Ascending aorta (tissue), 2 donors: ENCODE measurements around the gene CAV2. TPM values are rescaled to one million over a fixed set of nuclear protein-coding genes. Genes with fewer than 3 reads are reported as not detected.

Source experiments
- DNase-seq, 2 donors: peaks; one replicate each; pipeline ENCODE4 v3.0.0-alpha.2; 2019; ENCODE audit warnings: low spot score in 2 of 2
- H3K27ac ChIP-seq, 2 donors: fragments of 200-600 bp; sonication (generic); one replicate each; pipeline ENCODE4 v1.5.1; 2016 to 2017; ENCODE audit warnings: mild to moderate bottlenecking in 1 of 2
- H3K27me3 ChIP-seq: fragments of 200-600 bp; sonication (generic); one replicate; pipeline ENCODE4 v1.5.1; 2017
- H3K36me3 ChIP-seq, 2 donors: fragments of 200-600 bp; sonication (generic); one replicate each; pipeline ENCODE4 v1.5.1; 2016
- H3K4me1 ChIP-seq, 2 donors: fragments of 200-600 bp; sonication (generic); one replicate each; pipeline ENCODE4 v1.5.1; 2016 to 2017; ENCODE audit warnings: mild to moderate bottlenecking in 1 of 2
- H3K4me3 ChIP-seq, 2 donors: fragments of 200-600 bp; sonication (generic); one replicate each; pipeline ENCODE4 v1.5.1; 2016 to 2017; ENCODE audit warnings: mild to moderate bottlenecking in 1 of 2
- H3K9me3 ChIP-seq, 2 donors: fragments of 200-600 bp; sonication (generic); one replicate each; pipeline ENCODE4 v1.5.1; 2016
- intact Hi-C: fragments of 100-400 bp; cut with DNase I; formaldehyde crosslinking; loops from one replicate; pipeline ENCODE4 v1.15.1; 2023
- total RNA-seq: library from RNA; depleted of rRNA; stranded (reverse); fragments of >200 nt; gene quantifications from one replicate; pipeline ENCODE4 v1.1.0, GENCODE V29; 2016
- TF ChIP-seq, protein P1 (sequence below), 3 experiments: fragments of 200-600 bp in 2 of 3; fragments of 450-650 bp in 1 of 3; sonication (generic) in 2 of 3; IDR thresholded peaks; one replicate each; pipeline ENCODE4 v1.5.1; 2016 to 2019; ENCODE audit warnings: antibody characterized with exemption in 3 of 3, mild to moderate bottlenecking in 1 of 3, moderate library complexity in 1 of 3

The CAV2 gene
- total RNA-seq, 1 donor from 2014 or later: 92.6 TPM

DNA sequence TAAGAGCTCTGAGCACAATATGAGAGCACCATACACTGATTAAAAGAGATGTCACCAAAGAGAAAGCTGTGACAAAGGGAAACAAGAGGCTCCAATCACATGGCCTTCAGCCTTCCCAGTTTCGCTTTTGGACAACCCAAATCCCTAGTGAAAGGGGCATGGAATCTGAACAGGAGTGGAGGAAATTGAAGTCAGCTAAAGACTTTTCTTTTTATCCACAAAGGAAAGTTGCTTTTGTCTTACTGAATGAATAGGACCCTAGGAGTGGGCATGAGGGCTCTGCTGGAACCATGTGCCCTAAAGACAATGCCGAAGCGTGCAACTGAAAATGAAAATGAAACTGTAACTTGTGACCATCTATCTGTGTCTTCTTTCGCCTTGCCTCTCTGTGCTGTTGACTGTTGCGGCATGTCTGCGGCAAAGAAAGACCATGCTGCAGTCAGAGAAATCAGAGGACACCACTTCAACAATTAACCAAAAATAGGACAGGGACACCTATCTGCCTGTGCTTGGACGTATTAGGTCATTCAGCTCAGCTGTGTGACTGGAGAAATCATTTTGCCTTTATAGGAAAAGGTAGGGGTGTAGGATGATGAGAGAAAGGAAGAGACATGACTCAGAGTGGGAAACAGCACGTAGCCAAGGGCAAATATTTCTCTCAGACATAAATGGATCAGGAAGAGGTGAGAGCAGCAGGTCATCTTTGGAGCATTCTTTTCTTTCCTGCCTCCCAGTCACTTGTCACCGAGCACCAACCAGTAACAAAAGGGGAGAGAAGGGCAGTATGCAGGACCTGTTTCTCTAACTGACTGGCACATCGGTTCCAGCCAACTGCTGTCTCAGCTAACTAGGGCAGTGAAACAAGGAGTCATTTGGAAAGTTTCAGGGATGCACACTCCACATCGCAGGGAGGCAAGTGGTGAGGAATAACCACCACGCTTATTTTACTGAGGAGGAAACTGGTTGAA, 12.3 kb downstream of the CAV2 start:
- H3K27me3 ChIP-seq: no peaks in the 10 kb centered on the region
- peak overlapping the region; percentile 73 to 78 for H3K27ac ChIP-seq
- TF ChIP-seq, protein P1, sequence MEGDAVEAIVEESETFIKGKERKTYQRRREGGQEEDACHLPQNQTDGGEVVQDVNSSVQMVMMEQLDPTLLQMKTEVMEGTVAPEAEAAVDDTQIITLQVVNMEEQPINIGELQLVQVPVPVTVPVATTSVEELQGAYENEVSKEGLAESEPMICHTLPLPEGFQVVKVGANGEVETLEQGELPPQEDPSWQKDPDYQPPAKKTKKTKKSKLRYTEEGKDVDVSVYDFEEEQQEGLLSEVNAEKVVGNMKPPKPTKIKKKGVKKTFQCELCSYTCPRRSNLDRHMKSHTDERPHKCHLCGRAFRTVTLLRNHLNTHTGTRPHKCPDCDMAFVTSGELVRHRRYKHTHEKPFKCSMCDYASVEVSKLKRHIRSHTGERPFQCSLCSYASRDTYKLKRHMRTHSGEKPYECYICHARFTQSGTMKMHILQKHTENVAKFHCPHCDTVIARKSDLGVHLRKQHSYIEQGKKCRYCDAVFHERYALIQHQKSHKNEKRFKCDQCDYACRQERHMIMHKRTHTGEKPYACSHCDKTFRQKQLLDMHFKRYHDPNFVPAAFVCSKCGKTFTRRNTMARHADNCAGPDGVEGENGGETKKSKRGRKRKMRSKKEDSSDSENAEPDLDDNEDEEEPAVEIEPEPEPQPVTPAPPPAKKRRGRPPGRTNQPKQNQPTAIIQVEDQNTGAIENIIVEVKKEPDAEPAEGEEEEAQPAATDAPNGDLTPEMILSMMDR (IDR thresholded peaks at IDR 0.05): no peak
- peak in 1 of 2 donors; percentile 70 for DNase-seq
- peaks cover 7 to 16% of the 10 kb centered on the region in 2 donors for H3K36me3 ChIP-seq
- peak overlapping the region; percentile 49 to 61 for H3K4me3 ChIP-seq
- no peaks in the 10 kb centered on the region for H3K9me3 ChIP-seq
- intact Hi-C loops: no loop called here
- peaks cover 0 to 14% of the 10 kb centered on the region in 2 donors for H3K4me1 ChIP-seq

DNA sequence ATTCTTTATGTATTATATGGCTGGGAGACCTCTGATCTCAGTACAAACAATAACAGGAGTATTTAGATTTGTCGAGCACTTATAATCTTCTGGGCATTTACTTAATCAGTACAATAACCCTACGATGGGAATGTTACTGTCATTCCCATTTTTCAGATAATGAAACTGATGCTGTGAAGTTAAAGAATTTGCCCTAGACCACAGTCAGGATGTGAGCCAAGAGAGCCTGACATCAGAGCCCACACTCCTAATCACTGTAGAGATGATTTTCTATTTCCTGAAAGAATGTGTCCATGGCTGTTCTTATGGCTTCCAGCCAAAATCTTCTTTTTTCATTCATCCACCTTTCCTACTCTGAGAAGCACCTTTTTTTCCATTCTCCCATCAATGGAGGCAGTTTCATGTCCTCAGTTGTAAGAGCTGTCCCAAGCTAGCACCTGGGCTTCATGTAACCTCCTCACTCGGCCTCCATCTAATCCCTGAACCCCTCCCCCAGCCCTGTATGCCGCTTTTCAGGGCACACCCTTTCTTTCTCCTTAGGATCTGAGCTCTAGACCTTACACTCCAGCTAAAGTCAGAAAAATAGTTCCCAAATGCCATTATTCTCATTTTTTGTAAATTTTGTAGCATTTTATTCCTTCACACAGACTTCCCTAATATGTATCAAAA, 13.1 kb downstream of the CAV2 start:
- Histone ChIP-seq H3K4me1 (peaks cover 0 to 9% of the 10 kb centered on the region in 2 donors), H3K36me3 (peaks cover 2 to 8% of the 10 kb centered on the region in 2 donors), H3K9me3 (no peaks in the 10 kb centered on the region), H3K27ac (peak overlapping the region; percentile 73 to 78), H3K27me3 (no peaks in the 10 kb centered on the region), H3K4me3 (peak overlapping the region; percentile 49 to 61)
- TF ChIP-seq, protein P1 (IDR thresholded peaks at IDR 0.05): no peak
- intact Hi-C loops: no loop called here
- no peak for DNase-seq

DNA sequence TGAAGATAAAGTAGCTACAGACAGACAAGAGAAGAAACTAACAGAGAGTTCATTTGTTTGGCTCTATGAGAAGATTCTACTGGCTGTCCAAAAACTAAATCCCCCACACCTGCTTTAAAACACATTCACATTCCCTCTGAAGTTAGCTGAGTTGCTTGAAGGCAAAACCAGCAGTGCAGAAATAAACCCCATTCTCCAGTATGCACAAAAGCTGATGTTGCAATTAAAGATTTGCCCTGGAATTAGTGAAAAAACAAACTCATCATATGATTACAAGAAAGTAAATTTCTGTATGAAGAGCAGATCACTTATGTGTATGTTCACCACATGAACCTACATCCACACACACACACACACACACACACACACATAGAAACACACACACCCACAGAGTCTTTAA, 16.0 kb downstream of the CAV2 start:
- H3K4me1 ChIP-seq: peaks cover 0 to 2% of the 10 kb centered on the region in 2 donors
- intact Hi-C loops: no loop called here
- H3K9me3 ChIP-seq: no peaks in the 10 kb centered on the region
- no peaks in the 10 kb centered on the region for H3K27me3 ChIP-seq
- DNase-seq: no peak
- TF ChIP-seq, protein P1 (IDR thresholded peaks at IDR 0.05): no peak
- H3K27ac ChIP-seq: no peak overlapping the region
- no peak overlapping the region for H3K4me3 ChIP-seq
- H3K36me3 ChIP-seq: no peaks in the 10 kb centered on the region

DNA sequence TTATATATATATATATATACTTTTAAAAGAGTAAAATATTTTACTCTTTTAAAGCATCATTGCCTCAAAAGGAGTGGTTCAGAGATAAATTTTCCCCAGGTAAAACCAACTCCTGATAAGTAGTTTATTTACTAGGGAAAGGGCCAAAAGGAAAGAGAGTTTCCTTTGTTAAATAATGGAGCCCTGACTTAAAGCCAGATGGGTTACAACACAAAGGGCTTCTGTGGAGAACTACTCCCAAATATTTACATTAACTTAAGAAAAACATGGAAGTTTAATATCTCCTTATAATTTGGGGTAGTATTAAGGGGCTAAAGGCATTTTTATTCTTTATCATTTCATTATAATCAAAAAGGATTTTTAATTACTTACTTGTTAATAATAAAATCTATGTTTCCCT, 16.8 kb downstream of the CAV2 start:
- TF ChIP-seq, protein P1 (IDR thresholded peaks at IDR 0.05): no peak
- Histone ChIP-seq H3K4me3 (no peak overlapping the region), H3K4me1 (peaks cover 0 to 2% of the 10 kb centered on the region in 2 donors), H3K36me3 (no peaks in the 10 kb centered on the region), H3K27me3 (no peaks in the 10 kb centered on the region), H3K9me3 (no peaks in the 10 kb centered on the region), H3K27ac (no peak overlapping the region)
- intact Hi-C loops: no loop called here
- no peak for DNase-seq

DNA sequence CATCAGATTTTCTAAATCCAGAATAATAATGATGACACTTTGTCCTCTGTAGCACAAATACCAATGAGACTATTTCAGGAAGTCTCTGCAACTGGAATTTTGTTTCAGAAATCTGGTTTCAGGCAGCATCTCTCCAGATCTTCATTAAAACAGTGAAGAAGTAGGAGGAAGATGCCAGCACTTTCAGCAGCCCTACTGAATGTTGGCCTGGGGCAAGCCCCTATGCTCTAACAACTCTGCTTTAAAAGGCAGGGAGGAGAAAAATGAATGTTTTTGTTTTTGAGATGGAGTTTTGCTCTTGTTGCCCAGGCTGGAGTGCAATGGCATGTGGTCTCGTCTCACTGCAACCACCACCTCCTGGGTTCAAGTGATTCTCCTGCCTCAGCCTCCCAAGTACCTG, 18.1 kb downstream of the CAV2 start:
- H3K4me3 ChIP-seq: no peak overlapping the region
- H3K4me1 ChIP-seq: peaks cover 0 to 2% of the 10 kb centered on the region in 2 donors
- H3K36me3 ChIP-seq: no peaks in the 10 kb centered on the region
- no peak for DNase-seq
- no peaks in the 10 kb centered on the region for H3K27me3 ChIP-seq
- no peak overlapping the region for H3K27ac ChIP-seq
- intact Hi-C loops: no loop called here
- TF ChIP-seq, protein P1 (IDR thresholded peaks at IDR 0.05): no peak
- no peaks in the 10 kb centered on the region for H3K9me3 ChIP-seq
